ENCODE data around the gene DCLK2. TPM values are rescaled to one million over a fixed set of nuclear protein-coding genes. Genes with fewer than 3 reads are reported as not detected.

DCLK2 gene
- polyA plus RNA-seq, 1 of the 3 experiments (the other 2 are of a cell fraction), result 10.1 TPM

- no peak overlapping the region for H3K4me3 ChIP-seq (ENCODE audit: low read depth in 2 of 2, low read length in 1 of 2)
- peaks cover 1% of the 10 kb centered on the region; the same call in 1 of the 2 replicates for H3K79me2 ChIP-seq (ENCODE audit: insufficient read depth)
- no peak overlapping the region for H2AFZ ChIP-seq (ENCODE audit: low read depth)
- H3K9me2 ChIP-seq, result no peaks in the 10 kb centered on the region
- ChIA-PET CTCF (interaction anchor here (1.6 kb wide), 1 partner anchor 11 kb away, joined by 4 read pairs; no protein-coding TSS in a partner anchor), POLR2A (no interaction called here)
- no peaks in the 10 kb centered on the region for H3K9me3 ChIP-seq
- no peaks in the 10 kb centered on the region for H3K36me3 ChIP-seq (replicated peaks in 1 of 2; ENCODE audit: control insufficient read depth in 1 of 2, insufficient read depth in 2 of 2, low read length in 1 of 2)
- H3F3A ChIP-seq (replicated peaks; ENCODE audit: insufficient read depth), result peaks cover 27% of the 10 kb centered on the region
- H3K27ac ChIP-seq (ENCODE audit: low read depth in 2 of 2, low read length in 1 of 2), result peak overlapping the region; percentile 73 to 91; a peak in 3 of 4 replicates
- H3K4me1 ChIP-seq (ENCODE audit: control insufficient read depth in 1 of 2, insufficient read depth in 2 of 2, low read depth in 1 of 2, low read length in 1 of 2), result peaks cover 6 to 20% of the 10 kb centered on the region in 2 experiments; a peak in 3 of 4 replicates
- no peaks in the 10 kb centered on the region for H3K27me3 ChIP-seq (ENCODE audit: insufficient read depth)
- no peak for TF ChIP-seq PBX3 (IDR thresholded peaks at IDR 0.05)
- TF ChIP-seq SMC3 (IDR thresholded peaks at IDR 0.05; ENCODE audit: low read depth, low read length), result no peak
- no peak for TF ChIP-seq YY1 (IDR thresholded peaks at IDR 0.05; ENCODE audit: low read depth)
- no peak for TF ChIP-seq RFX5 (IDR thresholded peaks at IDR 0.05; ENCODE audit: low read length)
- no peak for TF ChIP-seq FOSL2 (IDR thresholded peaks at IDR 0.05; ENCODE audit: borderline replicate concordance, low read depth)
- no peak for TF ChIP-seq CHD2 (IDR thresholded peaks at IDR 0.05; ENCODE audit: low read length, partially characterized antibody)
- no peak for TF ChIP-seq REST (IDR thresholded peaks at IDR 0.05; ENCODE audit: low read depth, low read length)
- no peaks in the 10 kb centered on the region for H4K20me1 ChIP-seq (ENCODE audit: insufficient read depth)
- 87% methylated on average over 4 of the region's 4 CpGs for WGBS (ENCODE audit: low lambda C conversion rate)
- H3K4me2 ChIP-seq, result no peak overlapping the region
- H3K9ac ChIP-seq, result peak overlapping the region; percentile 41; the same call in 1 of the 2 replicates
- DNase-seq, result no peak
Observed at GRCh38 chr4:150072471-150072870, 5.8 kb upstream of the DCLK2 start.

GRCh38 chr4:150072906-150073714, 5.1 kb upstream of the DCLK2 start:
- DNase-seq, result no peak
- WGBS (ENCODE audit: low lambda C conversion rate), result 44% methylated on average over 2 of the region's 2 CpGs
- H3K9me2 ChIP-seq, result no peaks in the 10 kb centered on the region
- TF ChIP-seq RAD21 (IDR thresholded peaks at IDR 0.05; ENCODE audit: low read length) (no peak), JUND (IDR thresholded peaks at IDR 0.05) (peak; percentile 68), PBX3 (IDR thresholded peaks at IDR 0.05) (peak; percentile 70), RFX5 (IDR thresholded peaks at IDR 0.05; ENCODE audit: low read length) (no peak), IRF3 (IDR thresholded peaks at IDR 0.05; ENCODE audit: low read depth, low read length) (no peak), YY1 (IDR thresholded peaks at IDR 0.05; ENCODE audit: low read depth) (peak; percentile 73; the same call in 1 of the 2 replicates), RXRA (IDR thresholded peaks at IDR 0.05; ENCODE audit: borderline replicate concordance, low read depth) (peak; percentile 65; the same call in 1 of the 2 replicates), GATA2 (CRISPR knock-in tag; IDR thresholded peaks at IDR 0.05) (no peak), REST (IDR thresholded peaks at IDR 0.05; ENCODE audit: low read depth, low read length) (no peak), TCF12 (IDR thresholded peaks at IDR 0.05) (peak; percentile 84)

More at GRCh38 chr4:150072906-150073714, 5.1 kb upstream of the DCLK2 start:
- no peaks in the 10 kb centered on the region for H4K20me1 ChIP-seq (ENCODE audit: insufficient read depth)
- ChIA-PET POLR2A (no interaction called here), CTCF (interaction anchor here (1.6 kb wide), 1 partner anchor 12 kb away, joined by 4 read pairs; no protein-coding TSS in a partner anchor)
- no peaks in the 10 kb centered on the region for H3K9me3 ChIP-seq
- no peak overlapping the region for H3K4me3 ChIP-seq (ENCODE audit: low read depth in 2 of 2, low read length in 1 of 2)
- H3F3A ChIP-seq (replicated peaks; ENCODE audit: insufficient read depth), result peaks cover 30% of the 10 kb centered on the region
- no peak overlapping the region for H2AFZ ChIP-seq (ENCODE audit: low read depth)
- no peaks in the 10 kb centered on the region for H3K36me3 ChIP-seq (replicated peaks in 1 of 2; ENCODE audit: control insufficient read depth in 1 of 2, insufficient read depth in 2 of 2, low read length in 1 of 2)
- H3K4me1 ChIP-seq (ENCODE audit: control insufficient read depth in 1 of 2, insufficient read depth in 2 of 2, low read depth in 1 of 2, low read length in 1 of 2), result peaks cover 8 to 20% of the 10 kb centered on the region in 2 experiments; a peak in 3 of 4 replicates
- peaks cover 4% of the 10 kb centered on the region; the same call in 1 of the 2 replicates for H3K79me2 ChIP-seq (ENCODE audit: insufficient read depth)
- H3K4me2 ChIP-seq, result 0 out of 2 replicates have a peak overlapping the region, but pooled peaks have one; percentile 20
- peak overlapping the region; percentile 41; the same call in 1 of the 2 replicates for H3K9ac ChIP-seq
- H3K27me3 ChIP-seq (ENCODE audit: insufficient read depth), result no peaks in the 10 kb centered on the region
- peak overlapping the region; percentile 73 to 91; a peak in 3 of 4 replicates for H3K27ac ChIP-seq (ENCODE audit: low read depth in 2 of 2, low read length in 1 of 2)

Measured in SK-N-SH (cell line).